Measurements from ENCODE around the gene BLVRA.

BLVRA gene

GRCh38 chr7:43725251-43725650 lies 33.2 kb upstream of the BLVRA start:
- TF ChIP-seq SIN3A (IDR thresholded peaks at IDR 0.05; ENCODE audit: borderline replicate concordance, insufficient read depth, low read length), result no peak

- TF ChIP-seq SIN3A (IDR thresholded peaks at IDR 0.05; ENCODE audit: borderline replicate concordance, insufficient read depth, low read length) (no peak), TAF1 (IDR thresholded peaks at IDR 0.05; ENCODE audit: borderline replicate concordance, insufficient read depth, low read length) (no peak)
Observed at GRCh38 chr7:43726466-43726865, 32.0 kb upstream of the BLVRA start.

- TF ChIP-seq REST (IDR thresholded peaks at IDR 0.05; ENCODE audit: insufficient read depth in 1 of 2, low read depth in 2 of 2, low read length in 2 of 2) (no peak), POLR2AphosphoS5 (IDR thresholded peaks at IDR 0.05; ENCODE audit: low read depth, low read length) (no peak), SIN3A (IDR thresholded peaks at IDR 0.05; ENCODE audit: borderline replicate concordance, insufficient read depth, low read length) (no peak), TAF1 (IDR thresholded peaks at IDR 0.05; ENCODE audit: borderline replicate concordance, insufficient read depth, low read length) (no peak), FOXP2 (optimal IDR thresholded peaks at IDR 0.05; ENCODE audit: borderline replicate concordance, extremely low read depth, extremely low read length, insufficient read depth) (no peak)
Observed at GRCh38 chr7:43727003-43727402, 31.5 kb upstream of the BLVRA start.

GRCh38 chr7:43727494-43727893 lies 31.0 kb upstream of the BLVRA start:
- TF ChIP-seq REST (IDR thresholded peaks at IDR 0.05; ENCODE audit: insufficient read depth in 1 of 2, low read depth in 2 of 2, low read length in 2 of 2) (no peak), TAF1 (IDR thresholded peaks at IDR 0.05; ENCODE audit: borderline replicate concordance, insufficient read depth, low read length) (no peak), SIN3A (IDR thresholded peaks at IDR 0.05; ENCODE audit: borderline replicate concordance, insufficient read depth, low read length) (no peak), POLR2AphosphoS5 (IDR thresholded peaks at IDR 0.05; ENCODE audit: low read depth, low read length) (no peak), FOXP2 (optimal IDR thresholded peaks at IDR 0.05; ENCODE audit: borderline replicate concordance, extremely low read depth, extremely low read length, insufficient read depth) (no peak)

- peak; percentile 67 for TF ChIP-seq FOXP2 (optimal IDR thresholded peaks at IDR 0.05; ENCODE audit: borderline replicate concordance, extremely low read depth, extremely low read length, insufficient read depth)
- TF ChIP-seq POLR2AphosphoS5 (IDR thresholded peaks at IDR 0.05; ENCODE audit: low read depth, low read length), result peak; percentile 99
- TF ChIP-seq SIN3A (IDR thresholded peaks at IDR 0.05; ENCODE audit: borderline replicate concordance, insufficient read depth, low read length), result peak; percentile 88; the same call in 1 of the 2 replicates
- TF ChIP-seq REST (IDR thresholded peaks at IDR 0.05; ENCODE audit: insufficient read depth in 1 of 2, low read depth in 2 of 2, low read length in 2 of 2), result peak in 1 of 2 experiments; percentile 66; a peak in 2 of 4 replicates
- TF ChIP-seq TAF1 (IDR thresholded peaks at IDR 0.05; ENCODE audit: borderline replicate concordance, insufficient read depth, low read length), result peak; percentile 99
Observed at GRCh38 chr7:43729214-43729923, 29.1 kb upstream of the BLVRA start, which contains the start of gene COA1. Gene COA1, minus strand, starts transcription at chr7:43729523. Its CDS starts 80,909 bp downstream, at chr7:43648614.

- TF ChIP-seq SIN3A (IDR thresholded peaks at IDR 0.05; ENCODE audit: borderline replicate concordance, insufficient read depth, low read length), result no peak
Observed at GRCh38 chr7:43729924-43730248, 28.6 kb upstream of the BLVRA start.

- TF ChIP-seq POLR2AphosphoS5 (IDR thresholded peaks at IDR 0.05; ENCODE audit: low read depth, low read length) (no peak), TAF1 (IDR thresholded peaks at IDR 0.05; ENCODE audit: borderline replicate concordance, insufficient read depth, low read length) (no peak), REST (IDR thresholded peaks at IDR 0.05; ENCODE audit: insufficient read depth in 1 of 2, low read depth in 2 of 2, low read length in 2 of 2) (no peak), SIN3A (IDR thresholded peaks at IDR 0.05; ENCODE audit: borderline replicate concordance, insufficient read depth, low read length) (no peak), FOXP2 (optimal IDR thresholded peaks at IDR 0.05; ENCODE audit: borderline replicate concordance, extremely low read depth, extremely low read length, insufficient read depth) (no peak)
Observed at GRCh38 chr7:43735403-43735801, 23.1 kb upstream of the BLVRA start.

Measured in PFSK-1 (cell line).